Psoas muscle (tissue), 8 donors: ENCODE results near the gene LRRFIP2. TPM values are rescaled to one million over a fixed set of nuclear protein-coding genes. Genes with fewer than 3 reads are reported as not detected.

ENCODE experiments used
- ATAC-seq, 4 donors: fragments of 200-7000 bp; cut with Tn5 transposase; one replicate each; pipeline ENCODE4 v1.9.1; 2020; ENCODE audit warnings: moderate library complexity in 3 of 4, mild to moderate bottlenecking in 2 of 4
- DNase-seq, 2 donors: peaks; one replicate each; pipeline ENCODE4 v3.0.0-alpha.2; 2020
- H3K27ac ChIP-seq: fragments of 200-600 bp; one replicate; pipeline ENCODE4 v1.8.0; 2022
- H3K27me3 ChIP-seq, 3 donors: fragments of 200-600 bp in 1 of 3; one replicate each; pipeline versions ENCODE4 v1.6.1 to v1.8.0; 2013 to 2022; ENCODE audit warnings: low read length in 2 of 3, mild to moderate bottlenecking in 2 of 3, moderate library complexity in 1 of 3; ENCODE audit not compliant: insufficient read depth in 3 of 3
- H3K36me3 ChIP-seq, 2 donors: fragments of 200-600 bp in 1 of 2; one replicate each; pipeline versions ENCODE4 v1.6.1 to v1.8.0; 2013 to 2022; ENCODE audit warnings: low read depth in 1 of 2, mild to moderate bottlenecking in 1 of 2, moderate library complexity in 1 of 2; ENCODE audit not compliant: insufficient read depth in 1 of 2
- H3K4me1 ChIP-seq: fragments of 200-600 bp; one replicate; pipeline ENCODE4 v1.8.0; 2022
- H3K4me3 ChIP-seq: fragments of 200-600 bp; one replicate; pipeline ENCODE4 v1.8.0; 2022; ENCODE audit warnings: mild to moderate bottlenecking
- H3K9me3 ChIP-seq: fragments of 200-600 bp; one replicate; pipeline ENCODE4 v1.8.0; 2022
- WGBS, 3 donors: extraction: QIAGEN DNeasy Blood & Tissue Kit; methylation state at CpG; one replicate each; pipeline versions ENCODE4 v1.1.6 to v1.1.7; 2013; 5-methylcytosine and 5-hydroxymethylcytosine counted together
- intact Hi-C, 2 donors: fragments of 100-400 bp; cut with DNase I; formaldehyde crosslinking; loops; one replicate each; pipeline versions ENCODE4 v1.11.0 to v1.14.2; 2022
- polyA plus RNA-seq, 3 donors: library from polyadenylated mRNA; stranded (reverse); fragments of 200-250 nt; gene quantifications; one replicate each; pipeline ENCODE4 v1.2.3, GENCODE V29; 2013
- total RNA-seq, 4 donors: library from RNA; stranded (reverse); fragmentation: NEBNext Ultra II Directional in 2 of 4; extraction: Animal tissue kit (Norgen Biotek cat#: 25700) in 2 of 4; gene quantifications; one replicate each; pipeline versions ENCODE4 v1.2.1 to v1.2.4, GENCODE V29; 2021 to 2023
- TF ChIP-seq, protein P1 (sequence below): fragments of 200-600 bp; IDR thresholded peaks from one replicate; pipeline ENCODE4 v1.8.0; 2022; ENCODE audit warnings: antibody characterized with exemption
- donor health status: healthy with polysubstance abuse.
- donor health status: DM: no; HTN: no; CAD: no; lungs with moderate emphysema.
- donor health status: Bipolar disorder and iron deficiency.
- donor health status: healthy.
- donor health status: DM: yes; HTN: yes; CAD: no.
- donor health status: DM: no; HTN: no; CAD: no.
- donor health status: DM: no; HTN: no; CAD: no.
- donor health status: DM: yes; HTN: yes; CAD: no.

Gene LRRFIP2
- total and polyA plus RNA-seq, 7 donors: 35.7 to 163 (median 127) TPM

GRCh38 chr3:37029111-37029510 lies 145.3 kb downstream of the LRRFIP2 start:
- no peak overlapping the region for H3K4me3 ChIP-seq
- H3K4me1 ChIP-seq: peaks cover 33% of the 10 kb centered on the region
- ATAC-seq (peak in 2 of 4 donors; percentile 69 to 72), DNase-seq (no peak)
- 59 to 93% (median 67%) methylated on average over 1 of the region's 1 CpG for WGBS, 3 donors
- H3K36me3 ChIP-seq: peaks cover 8 to 83% of the 10 kb centered on the region in 2 donors
- intact Hi-C loops: no loop called here
- H3K27ac ChIP-seq: peak overlapping the region; percentile 74
- TF ChIP-seq, protein P1, sequence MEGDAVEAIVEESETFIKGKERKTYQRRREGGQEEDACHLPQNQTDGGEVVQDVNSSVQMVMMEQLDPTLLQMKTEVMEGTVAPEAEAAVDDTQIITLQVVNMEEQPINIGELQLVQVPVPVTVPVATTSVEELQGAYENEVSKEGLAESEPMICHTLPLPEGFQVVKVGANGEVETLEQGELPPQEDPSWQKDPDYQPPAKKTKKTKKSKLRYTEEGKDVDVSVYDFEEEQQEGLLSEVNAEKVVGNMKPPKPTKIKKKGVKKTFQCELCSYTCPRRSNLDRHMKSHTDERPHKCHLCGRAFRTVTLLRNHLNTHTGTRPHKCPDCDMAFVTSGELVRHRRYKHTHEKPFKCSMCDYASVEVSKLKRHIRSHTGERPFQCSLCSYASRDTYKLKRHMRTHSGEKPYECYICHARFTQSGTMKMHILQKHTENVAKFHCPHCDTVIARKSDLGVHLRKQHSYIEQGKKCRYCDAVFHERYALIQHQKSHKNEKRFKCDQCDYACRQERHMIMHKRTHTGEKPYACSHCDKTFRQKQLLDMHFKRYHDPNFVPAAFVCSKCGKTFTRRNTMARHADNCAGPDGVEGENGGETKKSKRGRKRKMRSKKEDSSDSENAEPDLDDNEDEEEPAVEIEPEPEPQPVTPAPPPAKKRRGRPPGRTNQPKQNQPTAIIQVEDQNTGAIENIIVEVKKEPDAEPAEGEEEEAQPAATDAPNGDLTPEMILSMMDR: no peak
- H3K27me3 ChIP-seq: no peaks in the 10 kb centered on the region
- no peaks in the 10 kb centered on the region for H3K9me3 ChIP-seq

DNA sequence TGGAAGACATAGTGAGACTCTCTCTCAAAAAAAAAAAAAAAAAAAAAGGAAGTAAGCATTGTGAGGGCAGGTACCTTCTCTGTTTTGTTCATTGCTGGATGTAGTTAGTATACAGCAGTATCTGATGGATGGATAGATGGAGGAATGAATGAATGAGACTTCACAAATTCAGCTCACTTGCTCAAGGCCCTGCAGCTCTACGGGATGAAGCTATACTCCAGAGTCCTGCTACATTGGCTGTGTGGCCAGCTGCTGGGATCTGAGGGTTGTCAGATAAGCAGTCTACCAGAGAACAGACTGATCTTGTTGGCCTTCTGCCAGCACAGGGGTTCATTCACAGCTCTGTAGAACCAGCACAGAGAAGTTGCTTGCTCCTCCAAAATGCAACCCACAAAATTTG lies 146.1 kb downstream of the LRRFIP2 start:
- WGBS, 3 donors: 32 to 60% (median 57%) methylated on average over 1 of the region's 1 CpG
- Histone ChIP-seq H3K36me3 (peaks cover 8 to 84% of the 10 kb centered on the region in 2 donors), H3K27ac (no peak overlapping the region), H3K4me3 (no peak overlapping the region), H3K4me1 (peaks cover 33% of the 10 kb centered on the region), H3K27me3 (no peaks in the 10 kb centered on the region), H3K9me3 (no peaks in the 10 kb centered on the region)
- DNase-seq (peak in 1 of 2 donors; percentile 57), ATAC-seq (peak in 2 of 4 donors; percentile 42 to 43)
- intact Hi-C loops: no loop called here
- TF ChIP-seq, protein P1: no peak

DNA sequence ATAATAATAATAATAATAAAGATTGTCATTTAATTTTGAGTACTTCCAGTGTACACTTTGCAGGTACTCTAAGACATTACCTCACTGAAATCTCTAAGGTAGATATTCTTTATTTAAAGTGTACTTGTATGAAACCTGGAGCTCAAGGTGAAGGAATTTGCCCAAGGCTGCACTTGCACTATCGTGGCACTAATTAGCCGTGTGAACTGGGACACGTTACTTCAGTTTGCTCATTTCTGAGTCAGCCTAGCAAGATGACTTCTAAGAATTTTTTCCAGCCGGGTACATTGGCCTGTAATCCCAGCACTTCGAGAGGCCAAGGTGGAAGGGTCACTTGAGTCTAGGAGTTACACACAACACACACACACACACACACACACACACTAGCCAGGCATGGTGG lies 147.5 kb downstream of the LRRFIP2 start:
- Histone ChIP-seq H3K36me3 (peaks cover 13 to 84% of the 10 kb centered on the region in 2 donors), H3K27me3 (no peaks in the 10 kb centered on the region), H3K27ac (no peak overlapping the region), H3K9me3 (no peaks in the 10 kb centered on the region), H3K4me1 (peaks cover 33% of the 10 kb centered on the region), H3K4me3 (no peak overlapping the region)
- TF ChIP-seq, protein P1: no peak
- 40 to 56% (median 45%) methylated on average over 5 of the region's 5 CpGs for WGBS, 3 donors
- ATAC-seq: no peak
- no peak for DNase-seq
- intact Hi-C loops: no loop called here

GRCh38 chr3:37025561-37026335 lies 148.6 kb downstream of the LRRFIP2 start:
- ATAC-seq (no peak), DNase-seq (no peak)
- H3K27ac ChIP-seq: no peak overlapping the region
- peaks cover 24% of the 10 kb centered on the region for H3K4me1 ChIP-seq
- intact Hi-C loops: no loop called here
- H3K4me3 ChIP-seq: no peak overlapping the region
- TF ChIP-seq, protein P1: no peak
- H3K36me3 ChIP-seq: peaks cover 14 to 87% of the 10 kb centered on the region in 2 donors
- H3K9me3 ChIP-seq: no peaks in the 10 kb centered on the region
- H3K27me3 ChIP-seq: no peaks in the 10 kb centered on the region
- WGBS, 3 donors: 92 to 97% (median 96%) methylated on average over 3 of the region's 3 CpGs
